HG02852 (cell line): ENCODE measurements around the gene TDRD3.

Experiments
- ATAC-seq: cut with Tn5 transposase; IDR thresholded peaks from one replicate; pipeline ENCODE4 v1.9.1; 2021; ENCODE audit warnings: mild to moderate bottlenecking, moderate library complexity; ENCODE audit not compliant: unreplicated experiment

The TDRD3 gene

GRCh38 chr13:60448907-60449510 is 52.0 kb downstream of the TDRD3 start:
- peak; percentile 85 for ATAC-seq

- ATAC-seq, result no peak
Observed at GRCh38 chr13:60453490-60453889, 56.5 kb downstream of the TDRD3 start.

- no peak for ATAC-seq
Observed at GRCh38 chr13:60454425-60454824, 57.4 kb downstream of the TDRD3 start.

GRCh38 chr13:60463787-60464186 is 66.8 kb downstream of the TDRD3 start:
- no peak for ATAC-seq

- ATAC-seq, result no peak
Observed at GRCh38 chr13:60467098-60467497, 70.1 kb downstream of the TDRD3 start.

- ATAC-seq, result no peak
Observed at GRCh38 chr13:60479273-60479672, 82.3 kb downstream of the TDRD3 start.

- no peak for ATAC-seq
Observed at GRCh38 chr13:60482012-60482411, 85.0 kb downstream of the TDRD3 start.

GRCh38 chr13:60484865-60485264 is 87.8 kb downstream of the TDRD3 start:
- ATAC-seq, result no peak

GRCh38 chr13:60491531-60491930 is 94.5 kb downstream of the TDRD3 start:
- no peak for ATAC-seq

GRCh38 chr13:60492187-60492586 is 95.2 kb downstream of the TDRD3 start:
- ATAC-seq, result no peak

- ATAC-seq, result peak; percentile 87
Observed at GRCh38 chr13:60494296-60494695, 97.3 kb downstream of the TDRD3 start.

- no peak for ATAC-seq
Observed at GRCh38 chr13:60501236-60501635, 104.2 kb downstream of the TDRD3 start.

GRCh38 chr13:60509601-60510386 is 112.8 kb downstream of the TDRD3 start:
- no peak for ATAC-seq

GRCh38 chr13:60511637-60512036 is 114.6 kb downstream of the TDRD3 start:
- no peak for ATAC-seq

GRCh38 chr13:60514891-60515290 is 117.9 kb downstream of the TDRD3 start:
- ATAC-seq, result no peak

- ATAC-seq, result no peak
Observed at GRCh38 chr13:60519496-60519895, 122.5 kb downstream of the TDRD3 start.

- no peak for ATAC-seq
Observed at GRCh38 chr13:60520902-60521569, 124.0 kb downstream of the TDRD3 start.

GRCh38 chr13:60538566-60538965 is 141.5 kb downstream of the TDRD3 start:
- ATAC-seq, result no peak

GRCh38 chr13:60540276-60540675 is 143.3 kb downstream of the TDRD3 start:
- no peak for ATAC-seq

GRCh38 chr13:60562096-60562780 is 165.2 kb downstream of the TDRD3 start:
- no peak for ATAC-seq

GRCh38 chr13:60571571-60571970 is 174.6 kb downstream of the TDRD3 start:
- no peak for ATAC-seq
